Naive thymus-derived CD8-positive, alpha-beta T cell (primary cell): ENCODE data around the gene FNIP2. TPM values are rescaled to one million over a fixed set of nuclear protein-coding genes. Genes with fewer than 3 reads are reported as not detected.
"Not testable (repeated sequence)": the region's sequence is repeated elsewhere in the genome, so short reads cannot be mapped to it uniquely, and the experiment has no call there.

Experiments
- ATAC-seq, 2 donors: fragments of 150-1000 bp; cut with Tn5 transposase in 1 of 2; sonication (Bioruptor Pico), chemical (Tn5 transposase) in 1 of 2; 1 replicate in 1 of 2; 2 replicates in 1 of 2; pipeline ENCODE4 v1.10.0; 2021; ENCODE audit warnings: mild to moderate bottlenecking in 2 of 2, moderate library complexity in 2 of 2
- POLR2A ChIA-PET: fragments of 350-600 bp; sonication (Branson Sonifier 250); formaldehyde crosslinking; loops from one replicate; lab custom pipeline; 2021; ENCODE audit warnings: antibody characterized with exemption; lab: Charles Lee
- DNase-seq, 10 donors: peaks; one replicate each; pipeline versions ENCODE4 v3.0.0 to v3.0.0-alpha.2; 2020 to 2022
- H3K27ac Mint-ChIP-seq, 10 donors: one replicate each; pipeline ENCODE4 v1.8.0; 2020 to 2022; ENCODE audit warnings: mild to moderate bottlenecking in 10 of 10, mixed read lengths in 10 of 10, moderate library complexity in 4 of 10, inconsistent platforms in 1 of 10
- H3K27me3 Mint-ChIP-seq, 5 donors: one replicate each; pipeline ENCODE4 v1.8.0; 2021 to 2022; ENCODE audit warnings: mixed read lengths in 5 of 5
- H3K36me3 Mint-ChIP-seq, 3 donors: one replicate each; pipeline ENCODE4 v1.8.0; 2020 to 2022; ENCODE audit warnings: mixed read lengths in 3 of 3, mild to moderate bottlenecking in 2 of 3, inconsistent platforms in 1 of 3
- H3K4me1 Mint-ChIP-seq, 4 donors: one replicate each; pipeline ENCODE4 v1.8.0; 2021 to 2022; ENCODE audit warnings: mixed read lengths in 4 of 4
- H3K4me3 Mint-ChIP-seq, 10 donors: one replicate each; pipeline ENCODE4 v1.8.0; 2020 to 2022; ENCODE audit warnings: mild to moderate bottlenecking in 10 of 10, mixed read lengths in 10 of 10, moderate library complexity in 6 of 10, inconsistent platforms in 1 of 10
- H3K9me3 Mint-ChIP-seq, 9 donors: one replicate each; pipeline ENCODE4 v1.8.0; 2020 to 2022; ENCODE audit warnings: mixed read lengths in 9 of 9, mild to moderate bottlenecking in 3 of 9, inconsistent platforms in 1 of 9, moderate library complexity in 1 of 9
- polyA plus RNA-seq, 3 donors: library from polyadenylated mRNA; unstranded; fragments of 300-500 nt; fragmentation: Illumina TruSeq; gene quantifications; one replicate each; pipeline ENCODE4 v1.2.3, GENCODE V29; 2021
- total RNA-seq, 8 experiments: library from RNA in 2 of 8; stranded (reverse) in 2 of 8; gene quantifications; one replicate each; pipeline ENCODE4 v1.2.3 and lab custom pipeline; 2021 to 2026

FNIP2 gene
- total and polyA plus RNA-seq, 5 experiments from 2014 or later, result 2.5 to 10.1 (median 6.7) TPM

- no peak overlapping the region for H3K27ac Mint-ChIP-seq
- DNase-seq, result no peak
- peaks cover 7 to 33% (median 18%) of the 10 kb centered on the region in 5 donors for H3K27me3 Mint-ChIP-seq
- peaks cover 0 to 4% (median under 1%) of the 10 kb centered on the region in 4 donors for H3K4me1 Mint-ChIP-seq
- no peak for ATAC-seq
- H3K36me3 Mint-ChIP-seq, result peaks cover 0 to 12% (median 0%) of the 10 kb centered on the region in 3 donors
- POLR2A ChIA-PET, result no interaction called here
- no peak overlapping the region for H3K4me3 Mint-ChIP-seq
- H3K9me3 Mint-ChIP-seq, result peaks cover 0 to 13% (median 8%) of the 10 kb centered on the region in 9 donors
These were observed 178.0 kb downstream of the FNIP2 start for GRCh38 chr4:158946825-158947224.

GRCh38 chr4:158948071-158948470 is 179.2 kb downstream of the FNIP2 start:
- POLR2A ChIA-PET, result no interaction called here
- DNase-seq, result no peak
- Mint-ChIP-seq H3K9me3 (peaks cover 0 to 26% (median 19%) of the 10 kb centered on the region in 9 donors), H3K27me3 (peaks cover 7 to 33% (median 18%) of the 10 kb centered on the region in 5 donors), H3K36me3 (peaks cover 0 to 23% (median 2%) of the 10 kb centered on the region in 3 donors), H3K27ac (no peak overlapping the region), H3K4me1 (peaks cover 0 to 4% (median under 1%) of the 10 kb centered on the region in 4 donors), H3K4me3 (no peak overlapping the region)
- ATAC-seq, result no peak

GRCh38 chr4:158949099-158949498 is 180.3 kb downstream of the FNIP2 start:
- Mint-ChIP-seq H3K27me3 (peaks cover 6 to 33% (median 18%) of the 10 kb centered on the region in 5 donors), H3K36me3 (peaks cover 0 to 23% (median 2%) of the 10 kb centered on the region in 3 donors), H3K4me3 (no peak overlapping the region), H3K4me1 (peaks cover 0 to 4% (median under 1%) of the 10 kb centered on the region in 4 donors), H3K9me3 (peaks cover 0 to 31% (median 19%) of the 10 kb centered on the region in 9 donors), H3K27ac (no peak overlapping the region)
- DNase-seq (no peak), ATAC-seq (no peak)
- POLR2A ChIA-PET, result interaction anchor here (0.7 kb wide), 1 partner anchor 321 kb away, joined by 5 read pairs; no protein-coding TSS in a partner anchor

- H3K27ac Mint-ChIP-seq, H3K4me1 Mint-ChIP-seq, DNase-seq, POLR2A ChIA-PET, H3K4me3 Mint-ChIP-seq, ATAC-seq: not testable (repeated sequence)
- peaks cover 0 to 23% (median 2%) of the 10 kb centered on the region in 3 donors for H3K36me3 Mint-ChIP-seq
- H3K27me3 Mint-ChIP-seq, result peaks cover 0 to 12% (median 2%) of the 10 kb centered on the region in 5 donors
- peaks cover 0 to 36% (median 19%) of the 10 kb centered on the region in 9 donors for H3K9me3 Mint-ChIP-seq
These were observed 183.5 kb downstream of the FNIP2 start for GRCh38 chr4:158952221-158952774.

- POLR2A ChIA-PET, H3K4me3 Mint-ChIP-seq, H3K4me1 Mint-ChIP-seq, H3K27me3 Mint-ChIP-seq, ATAC-seq, H3K27ac Mint-ChIP-seq, DNase-seq: not testable (repeated sequence)
- peaks cover 0 to 15% (median 2%) of the 10 kb centered on the region in 3 donors for H3K36me3 Mint-ChIP-seq
- peaks cover 0 to 28% (median 17%) of the 10 kb centered on the region in 9 donors for H3K9me3 Mint-ChIP-seq
These were observed 187.5 kb downstream of the FNIP2 start for GRCh38 chr4:158956345-158956744.

GRCh38 chr4:158956918-158957317 is 188.1 kb downstream of the FNIP2 start:
- not testable (repeated sequence) for H3K27ac Mint-ChIP-seq

More at GRCh38 chr4:158956918-158957317, 188.1 kb downstream of the FNIP2 start:
- peaks cover 0 to 10% (median 2%) of the 10 kb centered on the region in 3 donors for H3K36me3 Mint-ChIP-seq
- ATAC-seq, DNase-seq, POLR2A ChIA-PET, H3K4me1 Mint-ChIP-seq, H3K27me3 Mint-ChIP-seq, H3K4me3 Mint-ChIP-seq: not testable (repeated sequence)
- peaks cover 0 to 22% (median 11%) of the 10 kb centered on the region in 9 donors for H3K9me3 Mint-ChIP-seq

Other genes with a start within 250 kb of the FNIP2 start
- gene RXFP1, start 247.1 kb upstream of the FNIP2 start, total RNA-seq, result not detected
- gene RXFP1, start 247.1 kb upstream of the FNIP2 start, polyA plus RNA-seq, result not detected
- gene C4orf46, start 97.1 kb upstream of the FNIP2 start, total RNA-seq, result 1 to 10 TPM; 3.3 to 4.3 TPM
- gene C4orf46, start 97.1 kb upstream of the FNIP2 start, polyA plus RNA-seq, result 1 to 10 TPM; 2.9 to 4.0 (median 3.0) TPM
- gene ETFDH, start 96.7 kb upstream of the FNIP2 start, total RNA-seq, result 10 to 100 TPM; 23.0 to 26.8 TPM
- gene ETFDH, start 96.7 kb upstream of the FNIP2 start, polyA plus RNA-seq, result 1 to 10 TPM; 5.7 to 8.5 (median 6.4) TPM
- gene PPID, start 45.6 kb upstream of the FNIP2 start, total RNA-seq, result 10 to 100 TPM; 24.9 to 29.0 TPM
- 10 to 100 TPM; 46.5 to 54.2 (median 49.0) TPM for gene PPID, start 45.6 kb upstream of the FNIP2 start, polyA plus RNA-seq